ENCODE data around the gene FCHSD1.
"Not testable (repeated sequence)": the region's sequence is repeated elsewhere in the genome, so short reads cannot be mapped to it uniquely, and the experiment has no call there.

DNA sequence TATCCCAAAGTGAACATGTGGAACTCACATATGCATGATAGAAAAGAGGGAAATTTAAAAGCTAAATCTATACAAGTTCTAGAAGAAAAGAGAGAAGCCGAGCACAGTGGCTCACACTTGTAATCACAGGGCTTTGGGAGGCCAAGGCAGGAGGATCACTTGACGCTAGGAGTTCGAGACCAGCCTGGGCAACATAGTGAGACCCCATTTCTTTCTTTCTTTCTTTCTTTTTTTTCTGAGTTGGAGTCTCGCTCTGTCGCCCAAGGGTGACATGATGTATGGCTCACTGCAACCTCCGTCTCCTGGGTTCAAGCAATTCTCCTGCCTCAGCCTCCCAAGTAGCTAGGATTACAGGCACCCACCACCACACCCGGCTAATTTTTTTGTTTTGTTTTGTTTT, 41.3 kb downstream of the FCHSD1 start:
- TF ChIP-seq, protein P1, sequence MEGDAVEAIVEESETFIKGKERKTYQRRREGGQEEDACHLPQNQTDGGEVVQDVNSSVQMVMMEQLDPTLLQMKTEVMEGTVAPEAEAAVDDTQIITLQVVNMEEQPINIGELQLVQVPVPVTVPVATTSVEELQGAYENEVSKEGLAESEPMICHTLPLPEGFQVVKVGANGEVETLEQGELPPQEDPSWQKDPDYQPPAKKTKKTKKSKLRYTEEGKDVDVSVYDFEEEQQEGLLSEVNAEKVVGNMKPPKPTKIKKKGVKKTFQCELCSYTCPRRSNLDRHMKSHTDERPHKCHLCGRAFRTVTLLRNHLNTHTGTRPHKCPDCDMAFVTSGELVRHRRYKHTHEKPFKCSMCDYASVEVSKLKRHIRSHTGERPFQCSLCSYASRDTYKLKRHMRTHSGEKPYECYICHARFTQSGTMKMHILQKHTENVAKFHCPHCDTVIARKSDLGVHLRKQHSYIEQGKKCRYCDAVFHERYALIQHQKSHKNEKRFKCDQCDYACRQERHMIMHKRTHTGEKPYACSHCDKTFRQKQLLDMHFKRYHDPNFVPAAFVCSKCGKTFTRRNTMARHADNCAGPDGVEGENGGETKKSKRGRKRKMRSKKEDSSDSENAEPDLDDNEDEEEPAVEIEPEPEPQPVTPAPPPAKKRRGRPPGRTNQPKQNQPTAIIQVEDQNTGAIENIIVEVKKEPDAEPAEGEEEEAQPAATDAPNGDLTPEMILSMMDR (IDR thresholded peaks at IDR 0.05; ENCODE audit: borderline replicate concordance, extremely low read depth, low read length, poor library complexity, severe bottlenecking): not testable (repeated sequence)
- not testable (repeated sequence) for TF ChIP-seq EZH2 (IDR thresholded peaks at IDR 0.05; ENCODE audit: borderline replicate concordance, low read depth, low read length, severe bottlenecking)
